ENCODE measurements around the gene ERCC8.
"Not testable (repeated sequence)": the region's sequence is repeated elsewhere in the genome, so short reads cannot be mapped to it uniquely, and the experiment has no call there.

ERCC8 gene

GRCh38 chr5:60916646-60917045, 28.2 kb downstream of the ERCC8 start:
- peak in 2 of 4 experiments; percentile 4 to 5 for DNase-seq

- DNase-seq, result no peak
Observed at GRCh38 chr5:60903356-60903755, 41.5 kb downstream of the ERCC8 start.

GRCh38 chr5:60896991-60897390, 47.9 kb downstream of the ERCC8 start:
- no peak for DNase-seq

- no peak for DNase-seq
Observed at GRCh38 chr5:60893521-60893920, 51.3 kb downstream of the ERCC8 start.

- no peak for DNase-seq
Observed at GRCh38 chr5:60891667-60892066, 53.2 kb downstream of the ERCC8 start.

- no peak for DNase-seq
Observed at GRCh38 chr5:60888359-60889061, 56.4 kb downstream of the ERCC8 start.

GRCh38 chr5:60887746-60888145, 57.1 kb downstream of the ERCC8 start:
- DNase-seq, result no peak

GRCh38 chr5:60887096-60887495, 57.8 kb downstream of the ERCC8 start:
- DNase-seq, result no peak

GRCh38 chr5:60886158-60886557, 58.7 kb downstream of the ERCC8 start:
- DNase-seq, result no peak

GRCh38 chr5:60883229-60883628, 61.6 kb downstream of the ERCC8 start:
- DNase-seq, result peak in 3 of 4 experiments; percentile 4 to 29 (median 7)

- DNase-seq, result no peak
Observed at GRCh38 chr5:60872892-60873291, 72.0 kb downstream of the ERCC8 start.

- no peak for DNase-seq
Observed at GRCh38 chr5:60870857-60871256, 74.0 kb downstream of the ERCC8 start.

- not testable (repeated sequence) for DNase-seq
Observed at GRCh38 chr5:60860572-60860971, 84.3 kb downstream of the ERCC8 start.

GRCh38 chr5:60856066-60856465, 88.8 kb downstream of the ERCC8 start:
- peak; percentile 9 to 77 (median 38) for DNase-seq

GRCh38 chr5:60852940-60853339, 91.9 kb downstream of the ERCC8 start:
- no peak for DNase-seq

- DNase-seq, result no peak
Observed at GRCh38 chr5:60852317-60852716, 92.6 kb downstream of the ERCC8 start.

GRCh38 chr5:60851626-60852025, 93.2 kb downstream of the ERCC8 start:
- DNase-seq, result no peak

GRCh38 chr5:60846298-60846697, 98.6 kb downstream of the ERCC8 start:
- DNase-seq, result no peak

- peak; percentile 40 to 72 (median 52) for DNase-seq
Observed at GRCh38 chr5:60843936-60844905, 100.6 kb downstream of the ERCC8 start, which contains the start of gene ELOVL7. ELOVL7 (minus strand) TSS chr5:60844269; CDS start chr5:60787397, 56,872 bp downstream.

- peak; percentile 4 to 36 (median 14) for DNase-seq
Observed at GRCh38 chr5:60843386-60843935, 101.4 kb downstream of the ERCC8 start.

- peak in 1 of 4 experiments; percentile 6 for DNase-seq
Observed at GRCh38 chr5:60842871-60843385, 101.9 kb downstream of the ERCC8 start.

- no peak for DNase-seq
Observed at GRCh38 chr5:60841361-60841760, 103.5 kb downstream of the ERCC8 start.

- no peak for DNase-seq
Observed at GRCh38 chr5:60836131-60836530, 108.7 kb downstream of the ERCC8 start.
